Common myeloid progenitor, CD34-positive (primary cell): Measurements from ENCODE around the gene KIF12.

Experiments used
- CTCF ChIA-PET: fragments of 350-600 bp; sonication (Branson Sonifier 250); formaldehyde crosslinking; loops from one replicate; lab custom pipeline; 2021; ENCODE audit warnings: antibody characterized with exemption; lab: Charles Lee
- POLR2A ChIA-PET: fragments of 350-600 bp; sonication (Branson Sonifier 250); formaldehyde crosslinking; loops from one replicate; lab custom pipeline; 2021; ENCODE audit warnings: antibody characterized with exemption; lab: Charles Lee
- DNase-seq, 3 donors: peaks; one replicate each; pipeline versions ENCODE4 v3.0.0 to v3.0.0-alpha.2; 2013
- H3K27ac ChIP-seq, 2 experiments: 1 replicate in 1 of 2; 2 replicates in 1 of 2; pipeline ENCODE4 v1.7.0; 2013; ENCODE audit warnings: inconsistent platforms in 2 of 2, low read length in 2 of 2, mild to moderate bottlenecking in 2 of 2, low read depth in 1 of 2, moderate library complexity in 1 of 2; ENCODE audit not compliant: severe bottlenecking in 2 of 2, insufficient read depth in 1 of 2, poor library complexity in 1 of 2
- H3K27me3 ChIP-seq, 5 experiments: replicated peaks in 2 of 5; 1 replicate in 3 of 5; 2 replicates in 2 of 5; pipeline versions ENCODE4 v1.6.1 to v1.7.0; 2013; ENCODE audit warnings: low read length in 4 of 5, mild to moderate bottlenecking in 2 of 5, moderate library complexity in 2 of 5, inconsistent platforms in 1 of 5; ENCODE audit not compliant: insufficient read depth in 5 of 5, control insufficient read depth in 4 of 5
- H3K36me3 ChIP-seq, 4 experiments: 1 replicate in 2 of 4; 2 replicates in 2 of 4; pipeline versions ENCODE4 v1.6.1 to v1.7.0; 2013; ENCODE audit warnings: low read length in 3 of 4, control low read depth in 1 of 4, mild to moderate bottlenecking in 1 of 4; ENCODE audit not compliant: control insufficient read depth in 4 of 4, insufficient read depth in 4 of 4
- H3K4me1 ChIP-seq, 4 experiments: 1 replicate in 3 of 4; 2 replicates in 1 of 4; pipeline versions ENCODE4 v1.6.1 to v1.7.1; 2013; ENCODE audit warnings: low read length in 3 of 4, mild to moderate bottlenecking in 3 of 4, control low read depth in 1 of 4, inconsistent platforms in 1 of 4, moderate library complexity in 1 of 4; ENCODE audit not compliant: control insufficient read depth in 4 of 4, insufficient read depth in 4 of 4; ENCODE audit errors: control extremely low read depth in 1 of 4
- H3K4me3 ChIP-seq, 7 experiments: 1 replicate in 4 of 7; 2 replicates in 3 of 7; pipeline versions ENCODE4 v1.5.1 to v1.7.0; 2013; ENCODE audit warnings: mild to moderate bottlenecking in 7 of 7, low read length in 6 of 7, moderate library complexity in 6 of 7, inconsistent platforms in 2 of 7, low read depth in 2 of 7, control low read depth in 1 of 7; ENCODE audit not compliant: insufficient read depth in 4 of 7, control insufficient read depth in 1 of 7; ENCODE audit errors: extremely low read depth in 1 of 7
- H3K9me3 ChIP-seq, 5 experiments: 1 replicate in 4 of 5; 2 replicates in 1 of 5; pipeline versions ENCODE4 v1.6.1 to v1.7.1; 2013; ENCODE audit warnings: low read length in 4 of 5, mild to moderate bottlenecking in 2 of 5, inconsistent platforms in 1 of 5, low read depth in 1 of 5, moderate library complexity in 1 of 5; ENCODE audit not compliant: control insufficient read depth in 4 of 5, insufficient read depth in 2 of 5; ENCODE audit errors: control extremely low read depth in 1 of 5
- WGBS: methylation state at CpG from one replicate; pipeline ENCODE4 v1.1.5; 2013; ENCODE audit not compliant: insufficient coverage; 5-methylcytosine and 5-hydroxymethylcytosine counted together

The KIF12 gene

DNA sequence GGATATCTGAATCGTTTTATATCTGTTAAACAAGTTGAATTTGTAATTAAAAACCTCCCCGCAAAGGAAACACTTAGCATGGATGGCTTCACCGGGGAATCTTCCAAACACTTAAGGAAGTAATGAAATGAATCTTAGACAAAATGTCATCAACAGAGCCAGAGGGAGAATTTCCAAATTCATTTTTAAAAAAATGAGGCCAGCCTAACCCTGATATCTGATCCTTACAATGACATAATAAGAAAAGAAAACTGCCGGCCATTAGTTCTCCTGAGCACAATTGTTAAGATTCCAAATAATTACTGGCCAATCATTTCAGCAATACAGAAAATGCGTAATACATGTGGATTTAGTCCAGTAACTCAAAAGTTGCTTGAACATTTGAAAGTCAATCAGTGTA, 6.1 kb upstream of the KIF12 start:
- POLR2A ChIA-PET = no interaction called here
- Histone ChIP-seq H3K27ac (no peak overlapping the region), H3K36me3 (no peaks in the 10 kb centered on the region), H3K9me3 (peaks cover 0 to 11% (median 3%) of the 10 kb centered on the region in 5 experiments), H3K4me1 (peaks cover 0 to 4% (median 3%) of the 10 kb centered on the region in 4 experiments), H3K4me3 (no peak overlapping the region), H3K27me3 (peaks cover 0 to 3% (median 0%) of the 10 kb centered on the region in 5 experiments)
- 94% methylated on average over 3 of the region's 5 CpGs for WGBS
- CTCF ChIA-PET = interaction anchor here (5.1 to 6.3 kb wide), 2 partner anchors 51 to 186 kb away, joined by 19 to 90 read pairs; partner anchors contain the start of gene COL27A1
- DNase-seq = no peak

DNA sequence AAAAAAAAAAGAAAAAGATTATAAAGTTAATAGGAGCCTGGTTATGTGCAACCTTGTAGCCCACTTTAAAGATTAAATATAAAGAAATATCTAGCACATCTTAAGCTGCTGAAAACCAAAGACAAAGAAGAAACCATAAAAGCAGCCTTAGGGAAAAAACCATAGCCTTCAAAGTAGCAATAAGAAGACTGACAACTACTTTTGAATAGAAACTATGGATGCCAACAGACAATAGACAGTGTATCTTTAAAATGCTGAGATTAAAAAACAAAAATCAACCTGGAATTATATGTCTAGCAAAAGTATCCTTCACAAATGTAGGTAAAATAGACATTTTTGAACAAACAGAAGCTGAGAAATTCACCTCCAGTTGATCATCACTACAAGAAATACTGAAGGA, 3.4 kb upstream of the KIF12 start:
- H3K27ac ChIP-seq = no peak overlapping the region
- H3K9me3 ChIP-seq = peaks cover 0 to 11% (median 3%) of the 10 kb centered on the region in 5 experiments
- ChIA-PET CTCF (interaction anchor here (1.5 kb wide), 1 partner anchor 188 kb away, joined by 4 read pairs; no protein-coding TSS in a partner anchor), POLR2A (no interaction called here)
- no peak for DNase-seq
- H3K36me3 ChIP-seq = no peaks in the 10 kb centered on the region
- peaks cover 0 to 15% (median 14%) of the 10 kb centered on the region in 5 experiments for H3K27me3 ChIP-seq
- peaks cover 5 to 21% (median 11%) of the 10 kb centered on the region in 4 experiments for H3K4me1 ChIP-seq
- H3K4me3 ChIP-seq = no peak overlapping the region

DNA sequence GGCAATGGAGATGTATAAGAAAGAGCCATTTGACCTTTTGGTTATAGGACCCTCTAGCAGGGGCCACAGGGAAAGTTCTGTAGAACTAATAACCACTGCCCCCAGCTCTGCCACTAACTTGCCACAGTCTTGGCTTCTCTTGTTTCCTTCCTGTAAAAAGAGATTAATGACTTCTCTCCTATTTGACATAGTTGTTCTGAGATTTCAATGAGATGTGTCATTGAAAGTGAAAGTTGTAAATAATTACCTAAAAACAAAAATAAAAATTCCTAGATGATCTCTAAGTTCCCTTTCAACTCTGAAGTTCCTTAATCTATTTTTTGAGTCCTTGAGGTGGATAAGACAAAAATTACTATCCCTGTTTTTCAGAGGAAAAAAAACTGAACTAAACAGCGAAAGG, 1.4 kb upstream of the KIF12 start:
- Histone ChIP-seq H3K4me1 (peaks cover 5 to 23% (median 12%) of the 10 kb centered on the region in 4 experiments), H3K27ac (no peak overlapping the region), H3K36me3 (no peaks in the 10 kb centered on the region), H3K27me3 (peaks cover 0 to 32% (median 19%) of the 10 kb centered on the region in 5 experiments), H3K4me3 (no peak overlapping the region), H3K9me3 (peaks cover 0 to 11% (median 3%) of the 10 kb centered on the region in 5 experiments)
- DNase-seq = peak in 2 of 3 donors; percentile 14 to 15
- ChIA-PET CTCF (no interaction called here), POLR2A (no interaction called here)
- no CpG with 5 or more reads among the region's 1 CpG for WGBS

DNA sequence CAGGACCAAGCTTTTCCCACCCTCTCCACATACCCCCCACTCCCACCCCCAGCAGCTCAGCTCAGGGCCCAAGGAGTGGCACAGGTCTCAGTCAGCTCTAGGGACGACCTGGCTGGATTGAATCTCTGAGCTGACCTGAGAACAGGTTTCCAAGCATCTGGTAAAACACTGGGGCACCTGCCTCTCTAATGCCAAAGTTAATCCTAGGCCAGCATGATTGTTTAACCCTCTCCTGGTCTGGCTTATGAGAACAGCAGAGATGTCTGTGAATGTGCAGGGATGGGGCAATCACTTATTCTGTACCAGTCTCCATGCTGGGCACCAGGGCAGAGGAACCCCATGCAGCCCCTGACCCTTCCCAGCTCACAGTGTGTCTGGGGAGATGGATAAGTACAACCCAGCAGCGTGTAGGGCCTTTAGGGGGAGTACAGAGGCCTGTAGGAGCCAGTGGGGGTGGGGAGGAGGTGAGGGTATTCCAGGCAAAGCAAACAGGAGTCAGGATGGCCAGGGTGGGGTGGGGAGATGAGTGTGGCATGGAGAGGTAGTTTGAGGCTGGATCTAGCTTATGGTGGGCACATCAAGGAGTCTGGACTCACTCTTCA, 678 bp upstream of the KIF12 start:
- DNase-seq = no peak
- no peaks in the 10 kb centered on the region for H3K36me3 ChIP-seq
- H3K27me3 ChIP-seq = peaks cover 0 to 32% (median 21%) of the 10 kb centered on the region in 5 experiments
- H3K9me3 ChIP-seq = peaks cover 0 to 11% (median 3%) of the 10 kb centered on the region in 5 experiments
- CTCF ChIA-PET = interaction anchor here (1.5 kb wide), 1 partner anchor 8 kb away, joined by 7 read pairs; no protein-coding TSS in a partner anchor
- H3K4me1 ChIP-seq = peaks cover 5 to 23% (median 12%) of the 10 kb centered on the region in 4 experiments
- H3K27ac ChIP-seq = no peak overlapping the region
- no peak overlapping the region for H3K4me3 ChIP-seq
- 88% methylated on average over 1 of the region's 2 CpGs for WGBS
- POLR2A ChIA-PET = no interaction called here

DNA sequence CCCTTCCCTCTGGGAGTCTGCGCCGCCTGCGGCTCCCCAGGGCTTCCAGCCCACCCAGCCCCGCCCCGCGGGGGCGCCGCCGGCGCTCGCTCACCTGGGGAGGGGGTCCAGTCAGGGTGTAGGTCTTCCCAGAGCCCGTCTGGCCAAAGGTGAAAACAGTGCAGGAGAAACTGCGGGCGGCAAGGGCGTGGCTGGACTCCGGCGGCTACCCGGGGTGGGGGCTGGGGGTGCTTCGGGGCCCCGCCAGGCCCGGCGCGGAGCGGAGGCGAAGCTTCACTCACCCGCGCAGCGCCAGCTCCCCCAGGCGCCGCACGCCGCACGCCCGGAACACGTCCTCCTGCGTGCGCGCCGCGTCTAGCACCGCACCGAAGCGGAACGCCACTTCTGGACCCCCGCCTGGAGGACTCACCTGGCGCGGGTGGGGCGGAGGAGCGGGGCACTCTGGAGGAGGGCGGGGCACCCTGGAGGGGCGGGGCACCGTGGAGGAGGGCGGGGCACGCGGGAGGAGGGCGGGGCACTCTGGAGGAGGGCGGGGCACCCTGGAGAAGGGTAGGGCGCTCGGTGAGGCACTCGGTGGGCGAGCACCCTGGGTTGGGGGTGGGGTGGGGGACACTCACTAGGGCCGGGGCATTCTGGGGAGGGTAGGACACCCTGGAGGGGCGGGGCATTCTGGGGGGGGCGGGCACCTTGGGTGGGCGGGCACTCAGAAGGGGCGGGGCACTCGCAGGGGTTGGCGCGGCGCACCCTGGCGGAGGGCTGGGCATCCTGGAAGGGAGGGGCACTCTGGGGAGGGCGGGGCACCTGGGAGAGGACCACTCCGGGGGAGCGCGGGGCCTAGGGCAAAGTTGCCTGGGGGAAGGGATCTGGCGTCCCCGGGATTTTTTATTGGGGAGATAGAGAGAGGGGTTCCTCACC, 814 bp downstream of the KIF12 start:
- Histone ChIP-seq H3K4me1 (peaks cover 5 to 23% (median 12%) of the 10 kb centered on the region in 4 experiments), H3K4me3 (peak overlapping the region; percentile 23 to 70 (median 32)), H3K27me3 (peaks cover 0 to 32% (median 19%) of the 10 kb centered on the region in 5 experiments), H3K27ac (no peak overlapping the region), H3K36me3 (no peaks in the 10 kb centered on the region), H3K9me3 (peaks cover 0 to 11% (median 3%) of the 10 kb centered on the region in 5 experiments)
- ChIA-PET CTCF (interaction anchor here (1.2 to 1.5 kb wide), 2 partner anchors 9 to 16 kb away, joined by 5 to 7 read pairs; no protein-coding TSS in a partner anchor), POLR2A (no interaction called here)
- 2% methylated on average over 22 of the region's 77 CpGs for WGBS
- DNase-seq = peak; percentile 61 to 75 (median 67)

DNA sequence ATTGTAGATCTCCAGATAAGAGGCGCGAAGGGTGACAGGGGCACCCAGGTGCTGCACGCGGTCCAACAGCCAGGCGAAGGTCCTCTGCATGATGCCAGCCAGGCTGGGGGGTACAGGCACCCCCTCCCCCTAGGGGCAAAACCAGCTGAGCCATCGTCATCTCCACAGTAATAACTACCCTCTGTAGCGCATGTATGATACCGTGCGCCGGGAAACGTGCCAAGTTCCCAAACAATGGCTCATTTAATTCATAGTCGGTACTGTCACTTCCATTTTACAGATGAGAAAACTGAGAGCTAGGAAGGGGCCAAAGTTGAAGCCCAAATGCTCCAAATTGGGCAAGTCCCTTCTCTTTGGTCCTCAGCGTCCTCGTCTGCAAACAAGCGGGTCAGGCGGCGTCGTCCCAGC, 1.5 kb downstream of the KIF12 start:
- WGBS = 27% methylated on average over 16 of the region's 18 CpGs
- peaks cover 0 to 32% (median 19%) of the 10 kb centered on the region in 5 experiments for H3K27me3 ChIP-seq
- peaks cover 0 to 7% (median 3%) of the 10 kb centered on the region in 5 experiments for H3K9me3 ChIP-seq
- ChIA-PET CTCF (interaction anchor here (1.2 kb wide), 1 partner anchor 15 kb away, joined by 5 read pairs; no protein-coding TSS in a partner anchor), POLR2A (no interaction called here)
- H3K36me3 ChIP-seq = no peaks in the 10 kb centered on the region
- DNase-seq = peak in 2 of 3 donors; percentile 23 to 27
- H3K4me1 ChIP-seq = peaks cover 5 to 23% (median 12%) of the 10 kb centered on the region in 4 experiments
- H3K4me3 ChIP-seq = peak overlapping the region in 5 of 7 experiments; percentile 23 to 70 (median 60)
- H3K27ac ChIP-seq = no peak overlapping the region
